Natural killer cell treated with Interleukin-12 subunit alpha and Interleukin-12 subunit beta and Interleukin-15 and Interleukin-18, amount 100 ng/mL, for 72 hours (primary cell): Measurements from ENCODE around the gene FAM193A. TPM values are rescaled to one million over a fixed set of nuclear protein-coding genes. Genes with fewer than 3 reads are reported as not detected.

Source experiments
- ATAC-seq, 2 donors: fragments of 150-1000 bp; cut with Tn5 transposase in 1 of 2; sonication (Bioruptor Pico), chemical (Tn5 transposase) in 1 of 2; 2 replicates each; pipeline ENCODE4 v1.10.0; 2021
- DNase-seq: peaks from one replicate; pipeline ENCODE4 v3.0.0; 2022; ENCODE audit warnings: low spot score
- H3K27ac Mint-ChIP-seq, 2 donors: 1 replicate in 1 of 2; 2 replicates in 1 of 2; pipeline ENCODE4 v1.8.0; 2022; ENCODE audit warnings: mixed read lengths in 2 of 2, mild to moderate bottlenecking in 1 of 2, moderate library complexity in 1 of 2
- H3K27me3 Mint-ChIP-seq, 2 donors: 1 replicate in 1 of 2; 2 replicates in 1 of 2; pipeline ENCODE4 v1.8.0; 2022; ENCODE audit warnings: mixed read lengths in 2 of 2
- H3K36me3 Mint-ChIP-seq: one replicate; pipeline ENCODE4 v1.8.0; 2022; ENCODE audit warnings: mixed read lengths
- H3K4me1 Mint-ChIP-seq, 2 donors: 1 replicate in 1 of 2; 2 replicates in 1 of 2; pipeline ENCODE4 v1.8.0; 2022; ENCODE audit warnings: low read depth in 2 of 2, mixed read lengths in 2 of 2, mild to moderate bottlenecking in 1 of 2
- H3K4me3 Mint-ChIP-seq: one replicate; pipeline ENCODE4 v1.8.0; 2022; ENCODE audit warnings: mixed read lengths
- H3K9me3 Mint-ChIP-seq: 2 replicates; pipeline ENCODE4 v1.8.0; 2022; ENCODE audit warnings: mixed read lengths
- total RNA-seq, 2 donors: library from RNA; stranded (reverse); gene quantifications; one replicate each; pipeline ENCODE4 v1.2.3, GENCODE V29; 2022

The FAM193A gene
- total RNA-seq, result 10 to 100 TPM; 28.0 to 50.9 TPM

GRCh38 chr4:2536193-2537010 lies at the start of gene FAM193A:
FAM193A (plus strand) TSS chr4:2536647; CDS start chr4:2536916, 269 bp downstream.
- DNase-seq (peak; percentile 100), ATAC-seq (peak; percentile 96 to 97)
- Mint-ChIP-seq H3K4me1 (peaks cover 12% of the 10 kb centered on the region in 2 donors), H3K27ac (peak within 1 kb of the TSS; percentile 77 to 86), H3K27me3 (no peaks in the 10 kb centered on the region), H3K36me3 (no peaks in the 10 kb centered on the region), H3K9me3 (no peaks in the 10 kb centered on the region), H3K4me3 (peak within 1 kb of the TSS; percentile 88)

GRCh38 chr4:2486981-2487380 lies 49.5 kb upstream of the FAM193A start:
- DNase-seq (no peak), ATAC-seq (no peak)
- Mint-ChIP-seq H3K4me3 (peak overlapping the region; percentile 79), H3K4me1 (peaks cover 62 to 71% of the 10 kb centered on the region in 2 donors), H3K27ac (no peak overlapping the region), H3K36me3 (peaks cover 8% of the 10 kb centered on the region), H3K27me3 (no peaks in the 10 kb centered on the region), H3K9me3 (no peaks in the 10 kb centered on the region)

DNA sequence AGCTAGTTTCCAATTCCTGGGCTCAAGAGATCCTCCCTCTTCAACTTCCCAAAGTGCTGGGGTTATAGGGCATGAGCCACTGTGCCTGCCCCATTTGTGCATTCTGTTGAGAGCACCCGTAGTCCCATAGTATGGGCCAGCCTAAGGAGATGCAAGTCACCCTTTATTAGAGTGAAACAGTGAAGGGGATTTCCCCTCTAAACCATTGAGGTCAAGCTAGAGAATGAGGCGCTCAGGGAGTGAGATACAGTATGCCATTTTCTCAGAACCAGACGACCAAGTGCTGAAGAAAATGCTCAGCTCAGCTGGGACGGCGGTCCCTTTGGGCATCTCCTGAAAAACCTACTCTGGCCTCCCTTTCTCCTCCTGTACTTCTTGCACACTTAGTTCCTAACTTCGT lies 48.8 kb upstream of the FAM193A start:
- no peaks in the 10 kb centered on the region for H3K9me3 Mint-ChIP-seq
- H3K4me1 Mint-ChIP-seq, result peaks cover 57 to 68% of the 10 kb centered on the region in 2 donors
- H3K27me3 Mint-ChIP-seq, result no peaks in the 10 kb centered on the region
- H3K36me3 Mint-ChIP-seq, result peaks cover 9% of the 10 kb centered on the region
- peak overlapping the region; percentile 61 to 77 for H3K27ac Mint-ChIP-seq
- ATAC-seq (peak; percentile 88 to 90), DNase-seq (peak; percentile 66)
- H3K4me3 Mint-ChIP-seq, result peak overlapping the region; percentile 68

DNA sequence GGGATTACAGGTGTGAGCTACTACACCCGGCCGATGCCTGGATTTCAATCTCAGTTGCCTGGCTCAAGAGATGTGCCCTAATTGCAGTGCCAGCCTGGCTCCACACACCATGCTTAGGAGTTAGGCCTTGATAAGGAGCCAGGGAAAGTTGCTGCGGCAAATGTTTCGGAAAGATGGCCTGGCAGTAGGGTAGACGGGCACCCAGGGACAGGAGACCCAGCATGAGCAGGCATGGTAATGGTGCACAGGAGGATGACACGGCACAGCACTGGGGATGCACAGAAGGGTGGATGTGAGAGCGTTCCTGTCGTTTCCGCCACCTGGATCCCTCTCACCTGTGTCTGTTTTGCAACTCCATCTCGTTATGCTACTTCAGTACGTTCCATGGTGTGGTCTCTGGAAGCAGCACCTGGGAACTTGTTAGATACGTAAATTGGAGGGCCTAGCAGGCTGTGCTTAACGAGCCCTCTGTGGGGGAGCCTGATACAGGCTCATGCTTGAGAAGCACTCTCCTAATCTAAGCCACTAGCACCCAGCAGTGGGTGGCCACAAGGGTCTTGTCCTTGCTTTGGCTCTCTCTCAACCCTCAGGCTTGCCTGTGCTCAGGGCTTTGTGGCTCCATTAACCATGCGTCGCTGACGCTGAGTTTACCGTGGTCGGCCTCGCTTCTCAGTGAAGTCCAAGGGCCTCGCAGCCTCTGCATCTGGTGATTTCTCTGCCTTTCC lies 47.2 kb upstream of the FAM193A start:
- H3K27me3 Mint-ChIP-seq, result no peaks in the 10 kb centered on the region
- no peaks in the 10 kb centered on the region for H3K9me3 Mint-ChIP-seq
- H3K4me3 Mint-ChIP-seq, result no peak overlapping the region
- peaks cover 55 to 64% of the 10 kb centered on the region in 2 donors for H3K4me1 Mint-ChIP-seq
- H3K36me3 Mint-ChIP-seq, result peaks cover 15% of the 10 kb centered on the region
- ATAC-seq (no peak), DNase-seq (no peak)
- H3K27ac Mint-ChIP-seq, result peak overlapping the region; percentile 12 to 77

- no peaks in the 10 kb centered on the region for H3K27me3 Mint-ChIP-seq
- ATAC-seq, result no peak
- no peak overlapping the region for H3K4me3 Mint-ChIP-seq
- DNase-seq, result no peak
- peak overlapping the region; percentile 12 to 77 for H3K27ac Mint-ChIP-seq
- H3K9me3 Mint-ChIP-seq, result no peaks in the 10 kb centered on the region
- H3K4me1 Mint-ChIP-seq, result peaks cover 47 to 56% of the 10 kb centered on the region in 2 donors
- H3K36me3 Mint-ChIP-seq, result peaks cover 15% of the 10 kb centered on the region
These were observed 46.5 kb upstream of the FAM193A start for GRCh38 chr4:2489841-2490552.

DNA sequence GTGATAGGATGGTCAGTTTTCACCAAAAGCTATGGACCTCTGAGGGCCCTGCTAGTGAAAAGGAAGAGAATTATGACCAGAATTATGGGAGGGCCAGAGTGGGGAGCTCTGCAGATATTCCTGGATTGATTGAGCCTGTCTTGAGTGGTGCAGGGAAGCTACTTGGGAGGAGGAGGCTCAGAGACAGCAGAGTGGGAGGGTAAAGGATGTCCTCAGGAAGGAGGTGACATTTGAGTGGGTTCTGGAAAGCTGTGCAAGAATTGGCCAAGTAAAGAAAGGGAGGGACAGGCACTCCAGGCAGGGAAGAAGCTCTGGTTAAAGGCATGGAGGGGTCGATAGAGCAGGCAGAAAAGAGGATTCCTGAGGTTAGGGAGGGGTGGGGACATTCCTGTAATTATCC lies 43.5 kb upstream of the FAM193A start:
- Mint-ChIP-seq H3K36me3 (peaks cover 15% of the 10 kb centered on the region), H3K27me3 (no peaks in the 10 kb centered on the region), H3K4me3 (no peak overlapping the region), H3K9me3 (no peaks in the 10 kb centered on the region), H3K27ac (peak overlapping the region in 1 of 2 donors; percentile 72), H3K4me1 (peaks cover 22 to 41% of the 10 kb centered on the region in 2 donors)
- DNase-seq (no peak), ATAC-seq (no peak)

DNA sequence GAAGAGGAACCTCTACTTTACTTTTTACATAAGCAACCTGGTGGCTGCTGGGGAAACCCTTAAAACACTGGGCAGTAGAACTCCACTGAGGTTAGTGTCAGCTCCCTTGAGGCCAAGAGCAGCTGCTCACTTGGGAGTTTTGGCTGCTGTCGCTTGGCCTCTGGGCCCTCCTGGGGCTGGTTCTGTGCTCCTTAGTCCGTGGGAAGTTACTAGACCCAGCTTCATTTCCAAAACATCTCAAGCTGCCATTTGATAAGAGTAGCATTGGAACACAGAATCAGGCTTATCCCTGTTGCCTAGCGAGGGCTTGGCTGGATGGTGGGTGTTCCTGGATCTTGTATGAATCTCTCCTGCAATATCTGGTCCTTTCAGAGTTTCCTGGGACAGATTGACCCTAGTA lies 41.5 kb upstream of the FAM193A start:
- DNase-seq (no peak), ATAC-seq (no peak)
- no peaks in the 10 kb centered on the region for H3K9me3 Mint-ChIP-seq
- no peak overlapping the region for H3K4me3 Mint-ChIP-seq
- H3K27me3 Mint-ChIP-seq, result no peaks in the 10 kb centered on the region
- peaks cover 11 to 25% of the 10 kb centered on the region in 2 donors for H3K4me1 Mint-ChIP-seq
- peak overlapping the region in 1 of 2 donors; percentile 53 for H3K27ac Mint-ChIP-seq
- H3K36me3 Mint-ChIP-seq, result peaks cover 15% of the 10 kb centered on the region

DNA sequence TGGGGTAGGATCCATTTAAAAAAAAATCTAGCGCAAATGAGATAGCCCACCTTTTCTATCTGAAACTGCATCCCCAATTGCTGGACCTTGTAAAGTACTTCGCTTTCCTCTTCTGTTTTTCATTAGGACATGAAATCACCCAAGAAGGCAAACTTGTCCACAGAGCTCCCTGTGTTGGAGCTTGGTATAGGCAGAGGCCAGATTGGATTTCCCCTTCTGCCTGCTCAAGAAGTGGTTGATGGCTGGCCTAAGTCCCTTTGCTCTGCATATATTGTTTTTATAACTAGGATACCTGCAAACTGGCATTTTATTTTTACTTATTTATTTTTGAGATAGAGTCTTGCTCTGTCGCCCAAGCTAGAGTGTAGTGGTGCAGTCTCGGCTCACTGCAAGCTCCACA lies 39.1 kb upstream of the FAM193A start:
- Mint-ChIP-seq H3K36me3 (peaks cover 7% of the 10 kb centered on the region), H3K9me3 (no peaks in the 10 kb centered on the region), H3K4me3 (no peak overlapping the region), H3K27me3 (no peaks in the 10 kb centered on the region), H3K4me1 (peaks cover 14 to 32% of the 10 kb centered on the region in 2 donors), H3K27ac (peak overlapping the region in 1 of 2 donors; percentile 33)
- no peak for ATAC-seq
- DNase-seq, result no peak

GRCh38 chr4:2497931-2498330 lies 38.5 kb upstream of the FAM193A start:
- H3K9me3 Mint-ChIP-seq, result no peaks in the 10 kb centered on the region
- no peak overlapping the region for H3K4me3 Mint-ChIP-seq
- H3K36me3 Mint-ChIP-seq, result peaks cover 3% of the 10 kb centered on the region
- ATAC-seq (no peak), DNase-seq (no peak)
- H3K4me1 Mint-ChIP-seq, result peaks cover 9 to 27% of the 10 kb centered on the region in 2 donors
- H3K27ac Mint-ChIP-seq, result no peak overlapping the region
- no peaks in the 10 kb centered on the region for H3K27me3 Mint-ChIP-seq

DNA sequence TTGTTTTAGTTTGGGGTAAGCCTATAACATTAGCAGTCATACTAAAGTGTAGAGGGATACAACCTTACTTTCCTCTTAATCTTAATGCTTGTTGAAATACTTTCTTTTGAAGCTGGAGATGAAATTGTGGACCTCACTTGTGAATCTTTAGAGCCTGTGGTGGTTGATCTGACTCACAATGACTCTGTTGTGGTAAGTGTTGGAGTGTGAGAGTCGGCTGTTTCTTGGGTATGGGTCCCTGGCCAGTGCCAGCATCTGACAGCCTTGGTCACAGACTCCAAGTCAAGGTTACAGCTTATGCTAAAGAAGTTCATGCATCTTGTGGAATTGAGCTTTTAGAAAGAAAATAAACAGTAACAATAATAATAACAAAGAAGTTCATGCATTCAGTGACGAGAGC lies 35.9 kb upstream of the FAM193A start:
- ATAC-seq (peak in 1 of 2 donors; percentile 73), DNase-seq (no peak)
- no peak overlapping the region for H3K27ac Mint-ChIP-seq
- H3K4me3 Mint-ChIP-seq, result no peak overlapping the region
- no peaks in the 10 kb centered on the region for H3K36me3 Mint-ChIP-seq
- no peaks in the 10 kb centered on the region for H3K27me3 Mint-ChIP-seq
- peaks cover 6 to 23% of the 10 kb centered on the region in 2 donors for H3K4me1 Mint-ChIP-seq
- no peaks in the 10 kb centered on the region for H3K9me3 Mint-ChIP-seq

DNA sequence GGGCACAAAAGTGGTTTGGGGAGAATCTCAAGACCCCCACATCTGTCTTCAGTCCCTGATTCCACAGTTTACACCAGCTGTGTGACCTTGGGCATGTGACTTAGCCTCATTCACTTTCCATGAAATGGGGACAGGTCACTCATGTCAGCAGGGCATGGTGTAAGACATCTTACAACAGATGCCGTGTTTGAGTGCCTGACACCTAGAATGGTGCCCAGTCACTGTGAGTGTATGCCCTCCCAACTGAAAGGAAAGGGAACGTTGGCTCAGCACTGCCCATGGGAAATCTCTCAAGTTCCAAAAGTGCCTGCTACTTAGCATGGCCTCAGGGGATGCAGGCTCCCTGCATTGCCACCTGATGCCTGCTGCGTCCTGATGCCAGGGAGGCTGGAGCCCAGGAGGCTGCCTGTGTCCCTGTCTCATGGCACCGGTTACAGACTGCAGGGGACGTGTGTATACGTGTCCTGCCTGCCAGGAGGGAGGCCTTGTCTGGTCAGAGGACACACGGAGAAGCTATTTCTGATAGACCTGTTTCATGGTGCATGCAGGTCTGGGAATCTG lies 35.3 kb upstream of the FAM193A start:
- Mint-ChIP-seq H3K27ac (no peak overlapping the region), H3K36me3 (no peaks in the 10 kb centered on the region), H3K9me3 (no peaks in the 10 kb centered on the region), H3K27me3 (no peaks in the 10 kb centered on the region), H3K4me3 (no peak overlapping the region), H3K4me1 (peaks cover 6 to 20% of the 10 kb centered on the region in 2 donors)
- ATAC-seq, result no peak
- no peak for DNase-seq

- peaks cover 6 to 32% of the 10 kb centered on the region in 2 donors for H3K4me1 Mint-ChIP-seq
- no peaks in the 10 kb centered on the region for H3K27me3 Mint-ChIP-seq
- DNase-seq (no peak), ATAC-seq (no peak)
- H3K27ac Mint-ChIP-seq, result no peak overlapping the region
- no peaks in the 10 kb centered on the region for H3K9me3 Mint-ChIP-seq
- H3K4me3 Mint-ChIP-seq, result no peak overlapping the region
- H3K36me3 Mint-ChIP-seq, result peaks cover 5% of the 10 kb centered on the region
These were observed 32.6 kb upstream of the FAM193A start for GRCh38 chr4:2503809-2504208.

GRCh38 chr4:2507259-2507658 lies 29.2 kb upstream of the FAM193A start:
- peak overlapping the region; percentile 47 to 53 for H3K27ac Mint-ChIP-seq
- DNase-seq (no peak), ATAC-seq (no peak)
- no peaks in the 10 kb centered on the region for H3K9me3 Mint-ChIP-seq
- H3K27me3 Mint-ChIP-seq, result no peaks in the 10 kb centered on the region
- peaks cover 16 to 33% of the 10 kb centered on the region in 2 donors for H3K4me1 Mint-ChIP-seq
- H3K36me3 Mint-ChIP-seq, result peaks cover 10% of the 10 kb centered on the region
- H3K4me3 Mint-ChIP-seq, result no peak overlapping the region
